Ishikawa (cell line): ENCODE measurements around the gene PLA2G2C.

Experiments used
- CEBPB ChIP-seq: IDR thresholded peaks from 2 replicates; pipeline ENCODE4 v1.6.1; 2012
- CREB1 ChIP-seq: IDR thresholded peaks from 2 replicates; pipeline ENCODE4 v1.6.1; 2012; ENCODE audit warnings: low read depth
- EGR1 ChIP-seq: IDR thresholded peaks from 2 replicates; pipeline ENCODE4 v1.6.1; 2012
- EP300 ChIP-seq: IDR thresholded peaks from 2 replicates; pipeline ENCODE4 v1.6.1; 2012; ENCODE audit warnings: borderline replicate concordance
- FOXM1 ChIP-seq: IDR thresholded peaks from 2 replicates; pipeline ENCODE4 v1.6.1; 2012; ENCODE audit warnings: low read depth, borderline replicate concordance
- MAX ChIP-seq: IDR thresholded peaks from 2 replicates; pipeline ENCODE4 v1.6.1; 2012
- NFIC ChIP-seq: IDR thresholded peaks from 2 replicates; pipeline ENCODE4 v1.6.1; 2012
- RAD21 ChIP-seq: IDR thresholded peaks from 2 replicates; pipeline ENCODE4 v1.6.1; 2012; ENCODE audit warnings: low read depth
- REST ChIP-seq: IDR thresholded peaks from 2 replicates; pipeline ENCODE4 v1.6.1; 2012; ENCODE audit warnings: low read depth, mild to moderate bottlenecking
- TAF1 ChIP-seq: IDR thresholded peaks from 2 replicates; pipeline ENCODE4 v1.6.1; 2012; ENCODE audit warnings: low read depth, mild to moderate bottlenecking
- TCF12 ChIP-seq: IDR thresholded peaks from 2 replicates; pipeline ENCODE4 v1.6.1; 2012; ENCODE audit warnings: low read depth
- TEAD4 ChIP-seq: IDR thresholded peaks from 2 replicates; pipeline ENCODE4 v1.6.1; 2012
- USF1 ChIP-seq: IDR thresholded peaks from 2 replicates; pipeline ENCODE4 v1.6.1; 2012
- YY1 ChIP-seq: IDR thresholded peaks from 2 replicates; pipeline ENCODE4 v1.6.1; 2012; ENCODE audit warnings: low read depth
- ZBTB7A ChIP-seq: IDR thresholded peaks from 2 replicates; pipeline ENCODE4 v1.6.1; 2012; ENCODE audit warnings: low read depth

The PLA2G2C gene

GRCh38 chr1:20178634-20179370, 7.5 kb downstream of the PLA2G2C start:
- no peak for TF ChIP-seq USF1
- TF ChIP-seq TAF1 = no peak
- TF ChIP-seq EGR1 = no peak
- no peak for TF ChIP-seq ZBTB7A
- TF ChIP-seq FOXM1 = no peak
- no peak for TF ChIP-seq RAD21
- no peak for TF ChIP-seq CEBPB
- no peak for TF ChIP-seq NFIC
- no peak for TF ChIP-seq TCF12
- TF ChIP-seq MAX = no peak
- no peak for TF ChIP-seq YY1
- no peak for TF ChIP-seq EP300
- TF ChIP-seq CREB1 = no peak
- TF ChIP-seq TEAD4 = no peak
- TF ChIP-seq REST = no peak

- TF ChIP-seq EP300 (no peak), REST (no peak), FOXM1 (no peak), CREB1 (no peak), RAD21 (no peak), YY1 (no peak), MAX (no peak), TEAD4 (no peak), TAF1 (no peak)
Measured at GRCh38 chr1:20174937-20175666, 11.2 kb downstream of the PLA2G2C start.

- TF ChIP-seq EGR1 (no peak), USF1 (no peak), REST (no peak), MAX (no peak), EP300 (no peak), TAF1 (no peak), FOXM1 (no peak), ZBTB7A (no peak), CEBPB (no peak), TEAD4 (no peak), NFIC (no peak), YY1 (no peak), RAD21 (no peak), TCF12 (no peak), CREB1 (no peak)
Measured at GRCh38 chr1:20172033-20172590, 14.2 kb downstream of the PLA2G2C start.

GRCh38 chr1:20169932-20170331, 16.4 kb downstream of the PLA2G2C start:
- TF ChIP-seq FOXM1 (no peak), ZBTB7A (no peak), EP300 (no peak), RAD21 (no peak), REST (no peak), USF1 (no peak), TEAD4 (no peak), TCF12 (no peak), NFIC (no peak), CREB1 (no peak), TAF1 (no peak)
